ENCODE data around the gene TPSAB1.

The TPSAB1 gene

GRCh38 chr16:1290860-1291575 lies 50.5 kb downstream of the TPSAB1 start:
- no peak for DNase-seq (ENCODE audit: low read depth)
- TF ChIP-seq MYC (IDR thresholded peaks at IDR 0.05; ENCODE audit: low read depth, low read length): no peak
- TF ChIP-seq CTCF (IDR thresholded peaks at IDR 0.05; ENCODE audit: low read depth, low read length): no peak
- no peak for TF ChIP-seq MAX (IDR thresholded peaks at IDR 0.05; ENCODE audit: low read depth, low read length)
- no peak for TF ChIP-seq POLR2A (IDR thresholded peaks at IDR 0.05; ENCODE audit: extremely low read depth, insufficient read length)
- no peak overlapping the region for H3K4me3 ChIP-seq (ENCODE audit: low read depth, low read length)

- DNase-seq (ENCODE audit: low read depth): no peak
- no peak overlapping the region for H3K4me3 ChIP-seq (ENCODE audit: low read depth, low read length)
- TF ChIP-seq MYC (IDR thresholded peaks at IDR 0.05; ENCODE audit: low read depth, low read length) (no peak), MAX (IDR thresholded peaks at IDR 0.05; ENCODE audit: low read depth, low read length) (no peak), POLR2A (IDR thresholded peaks at IDR 0.05; ENCODE audit: extremely low read depth, insufficient read length) (no peak), CTCF (IDR thresholded peaks at IDR 0.05; ENCODE audit: low read depth, low read length) (no peak)
These were observed 51.1 kb downstream of the TPSAB1 start for GRCh38 chr16:1291576-1291974.
